HG02970 (cell line): ENCODE measurements around the gene AGO1.
"Not testable (repeated sequence)": the region's sequence is repeated elsewhere in the genome, so short reads cannot be mapped to it uniquely, and the experiment has no call there.

Experiments
- ATAC-seq: cut with Tn5 transposase; IDR thresholded peaks from one replicate; pipeline ENCODE4 v1.9.1; 2021; ENCODE audit warnings: mild to moderate bottlenecking, moderate library complexity, moderate number of reproducible peaks; ENCODE audit not compliant: unreplicated experiment, low FRiP score

Gene AGO1

DNA sequence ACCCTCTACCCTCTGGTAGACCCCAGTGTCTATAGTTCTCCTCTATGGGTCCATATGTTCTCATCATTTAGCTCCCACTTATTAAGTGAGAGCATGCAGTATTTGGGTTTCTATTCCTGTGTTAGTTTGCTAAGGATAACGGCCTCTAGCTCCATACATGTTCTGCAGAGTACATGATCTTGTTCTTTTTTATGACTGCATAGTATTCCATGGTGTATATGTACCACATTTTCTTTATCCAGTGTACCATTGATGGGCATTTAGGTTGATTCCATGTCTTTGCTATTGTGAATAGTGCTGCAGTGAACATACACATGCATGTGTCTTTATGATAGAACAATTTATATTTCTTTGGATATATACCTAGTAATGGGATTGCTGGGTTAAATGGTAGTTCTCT is 81.3 kb downstream of the AGO1 start:
- not testable (repeated sequence) for ATAC-seq

DNA sequence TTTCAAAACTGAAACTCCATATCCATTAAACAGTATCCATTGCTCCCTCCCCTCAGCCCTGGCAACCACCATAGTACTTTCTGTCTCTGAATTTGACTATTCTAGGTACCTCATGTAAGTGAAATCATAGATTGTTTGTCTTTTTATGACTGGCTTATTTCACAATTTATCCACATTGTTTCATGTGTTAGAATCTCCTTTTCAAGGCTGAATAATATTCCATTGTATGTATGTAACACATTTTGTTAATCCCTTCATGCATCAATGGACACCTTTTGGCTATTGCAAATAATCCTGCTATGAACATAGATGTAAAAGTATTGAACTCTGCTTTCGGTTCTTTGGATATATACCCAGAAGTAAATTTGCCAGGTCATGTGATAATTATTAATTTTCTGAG is 85.4 kb downstream of the AGO1 start:
- no peak for ATAC-seq

DNA sequence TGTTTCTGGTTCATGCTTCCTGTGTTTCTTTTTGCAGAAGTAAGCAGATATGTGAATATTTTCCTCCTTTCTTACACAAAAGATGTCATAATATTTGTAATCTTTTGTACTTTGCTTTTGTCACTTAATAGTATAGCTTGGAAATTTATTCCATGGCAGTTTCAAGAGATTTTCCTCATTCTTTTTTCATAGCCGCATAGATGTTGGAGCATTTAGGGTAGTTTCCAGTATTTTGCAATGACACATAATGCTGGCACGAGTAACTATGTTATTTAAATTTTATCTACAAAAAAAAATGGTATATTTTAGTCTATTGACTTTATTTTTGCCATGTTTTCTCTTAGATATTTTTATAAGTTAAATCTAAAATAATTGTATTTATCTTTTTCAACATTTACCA is 88.6 kb downstream of the AGO1 start:
- no peak for ATAC-seq

DNA sequence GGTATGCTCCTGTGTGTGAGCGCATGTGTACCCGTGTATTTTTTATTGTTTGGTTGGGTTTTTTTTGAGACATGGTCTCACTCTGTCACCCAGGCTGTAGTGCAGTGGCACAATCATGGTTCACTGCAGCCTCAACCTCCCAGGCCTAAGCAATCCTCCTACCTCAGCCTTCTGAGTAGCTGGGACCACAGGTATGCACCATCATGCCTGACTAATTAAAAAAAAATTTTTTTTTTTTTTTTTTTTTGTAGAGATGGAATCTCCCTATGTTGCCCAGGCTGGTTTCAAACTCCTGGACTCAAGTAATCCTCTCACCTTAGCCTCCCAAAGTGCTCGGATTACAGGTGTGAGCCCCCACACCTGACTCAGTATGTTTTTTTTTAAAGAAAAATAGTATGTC is 89.6 kb downstream of the AGO1 start:
- not testable (repeated sequence) for ATAC-seq

DNA sequence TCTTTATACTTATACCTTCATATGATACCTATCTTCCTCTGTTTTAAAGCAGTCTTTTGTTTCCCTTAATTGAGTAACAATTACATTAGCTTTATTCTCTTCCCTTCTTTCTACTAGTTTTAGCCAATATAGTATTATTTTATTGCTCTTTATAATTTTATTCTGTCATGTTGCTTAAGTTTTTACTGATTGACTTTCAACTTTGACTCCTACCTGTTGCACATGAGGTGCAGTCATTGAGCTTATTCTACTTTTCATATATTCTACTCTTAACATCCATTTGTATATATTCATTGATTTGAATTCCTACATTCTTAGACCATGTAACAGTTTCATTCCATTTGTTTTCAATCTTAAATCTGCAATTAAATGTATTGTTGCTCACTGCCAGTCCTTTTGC is 97.1 kb downstream of the AGO1 start:
- no peak for ATAC-seq
